Measurements from ENCODE around the gene RCAN1. TPM values are rescaled to one million over a fixed set of nuclear protein-coding genes. Genes with fewer than 3 reads are reported as not detected.

Gene RCAN1
- total and polyA plus RNA-seq, 2 of the 8 experiments (the other 6 are each of a cell fraction or from before 2014, with no cell fraction given), result 1.7 to 6.4 TPM

GRCh38 chr21:34612056-34612455 is 2.9 kb downstream of the RCAN1 start:
- H3K23ac ChIP-seq (ENCODE audit: insufficient read length), result no peak overlapping the region
- H2BK12ac ChIP-seq (ENCODE audit: low read depth, low read length), result no peak overlapping the region
- H3K56ac ChIP-seq (replicated peaks; ENCODE audit: insufficient read length, low read depth, low read length), result no peak overlapping the region
- DNase-seq (ENCODE audit: low read depth in 1 of 2, low spot score in 2 of 2) (no peak), FAIRE-seq (no peak)
- H2BK20ac ChIP-seq (ENCODE audit: low read length), result no peak overlapping the region
- H3K79me1 ChIP-seq (ENCODE audit: low read depth, low read length), result no peaks in the 10 kb centered on the region
- H3K9me3 ChIP-seq (ENCODE audit: insufficient read depth in 2 of 2, low read depth in 1 of 2, low read length in 1 of 2), result peaks cover 0 to 3% of the 10 kb centered on the region in 2 experiments; a peak in 1 of 4 replicates
- H2BK120ac ChIP-seq (replicated peaks; ENCODE audit: low read depth, low read length), result no peak overlapping the region
- H4K5ac ChIP-seq (ENCODE audit: insufficient read length, low read depth, low read length), result no peak overlapping the region
- H2AK5ac ChIP-seq (ENCODE audit: low read depth, low read length), result no peak overlapping the region
- H3K27ac ChIP-seq (ENCODE audit: low read depth, low read length), result no peak overlapping the region
- no peak overlapping the region for H3K14ac ChIP-seq (ENCODE audit: insufficient read length)
- H3K4me1 ChIP-seq (replicated peaks in 1 of 4; ENCODE audit: control insufficient read depth in 3 of 4, insufficient read depth in 4 of 4, low read length in 3 of 4), result peaks cover 0 to 6% (median 2%) of the 10 kb centered on the region in 4 experiments; a peak in 3 of 7 replicates
- H3K27me3 ChIP-seq (replicated peaks in 1 of 4; ENCODE audit: control insufficient read depth in 3 of 4, extremely low read depth in 1 of 4, insufficient read depth in 3 of 4, low read length in 3 of 4), result peaks cover 7 to 23% (median 16%) of the 10 kb centered on the region in 4 experiments
- H3K4me2 ChIP-seq (ENCODE audit: insufficient read depth in 1 of 2, low read depth in 2 of 2, low read length in 2 of 2), result no peak overlapping the region
- WGBS, 2 experiments (ENCODE audit: extremely low coverage in 1 of 2, insufficient coverage in 1 of 2, insufficient read length in 1 of 2, insufficient replicate concordance in 2 of 2, low coverage in 1 of 2, low lambda C conversion rate in 2 of 2, missing lambda C conversion rate in 1 of 2), result 87% methylated on average over 3 of the region's 3 CpGs; no CpG with 5 or more reads in 1 of the 2 experiments
- H3K4ac ChIP-seq (replicated peaks; ENCODE audit: insufficient read length, low read depth, low read length), result no peak overlapping the region
- H2BK15ac ChIP-seq (ENCODE audit: low read length), result no peak overlapping the region
- ChIA-PET CTCF (ENCODE audit: partially characterized antibody) (interaction anchor here (0.7 to 5.3 kb wide), 7 partner anchors 10 to 249 kb away, joined by 5 to 32 read pairs (median 11); no protein-coding TSS in a partner anchor), POLR2A (ENCODE audit: partially characterized antibody) (no interaction called here)
- no peak overlapping the region for H3K9ac ChIP-seq (replicated peaks in 1 of 4; ENCODE audit: extremely low read depth in 1 of 4, low read depth in 3 of 4, low read length in 3 of 4)
- no peak overlapping the region for H3K18ac ChIP-seq (ENCODE audit: extremely low read depth, low read length)
- H4K8ac ChIP-seq (ENCODE audit: extremely low read depth, insufficient read depth, low read length), result no peak overlapping the region
- H4K20me1 ChIP-seq (replicated peaks in 1 of 2; ENCODE audit: control insufficient read depth in 1 of 2, insufficient read depth in 2 of 2, low read length in 2 of 2), result peaks cover 0 to 1% of the 10 kb centered on the region in 2 experiments
- no peak overlapping the region for H2AFZ ChIP-seq (ENCODE audit: low read length)
- no peak overlapping the region for H4K91ac ChIP-seq (replicated peaks; ENCODE audit: insufficient read length, low read length)
- H3K79me2 ChIP-seq (ENCODE audit: control insufficient read depth in 1 of 2, insufficient read depth in 2 of 2, low read length in 2 of 2), result no peaks in the 10 kb centered on the region
- H3K23me2 ChIP-seq (ENCODE audit: low read depth, low read length), result peaks cover 7% of the 10 kb centered on the region; the same call in 1 of the 2 replicates
- H2BK5ac ChIP-seq (ENCODE audit: low read depth, low read length), result no peak overlapping the region
- no peak overlapping the region for H3K4me3 ChIP-seq (ENCODE audit: extremely low read depth in 1 of 4, insufficient read depth in 2 of 4, low read depth in 3 of 4, low read length in 4 of 4)
- H3K36me3 ChIP-seq (ENCODE audit: control insufficient read depth in 2 of 4, insufficient read depth in 4 of 4, low read length in 3 of 4), result no peaks in the 10 kb centered on the region
- TF ChIP-seq EZH2 (IDR thresholded peaks at IDR 0.05; ENCODE audit: low read depth, low read length, severe bottlenecking), result no peak
- no peak for TF ChIP-seq SP4 (IDR thresholded peaks at IDR 0.05; ENCODE audit: low read length)
- TF ChIP-seq SAP30 (IDR thresholded peaks at IDR 0.05; ENCODE audit: insufficient read depth, insufficient replicate concordance, low read length), result no peak
- TF ChIP-seq E2F6 (IDR thresholded peaks at IDR 0.05), result no peak
- TF ChIP-seq TBP (IDR thresholded peaks at IDR 0.05; ENCODE audit: low read depth, low read length), result no peak
- TF ChIP-seq SRF (IDR thresholded peaks at IDR 0.05; ENCODE audit: low read depth, low read length), result no peak
- no peak for TF ChIP-seq EGR1 (IDR thresholded peaks at IDR 0.05; ENCODE audit: borderline replicate concordance, low read depth, low read length)
- no peak for TF ChIP-seq BCL11A (IDR thresholded peaks at IDR 0.05; ENCODE audit: low read depth in 2 of 2, low read length in 2 of 2)
- TF ChIP-seq MAFK (IDR thresholded peaks at IDR 0.05; ENCODE audit: low read depth, low read length), result no peak
- TF ChIP-seq CTBP2 (IDR thresholded peaks at IDR 0.05; ENCODE audit: borderline replicate concordance, insufficient read depth, insufficient read length, low read length), result no peak
- TF ChIP-seq NANOG (IDR thresholded peaks at IDR 0.05; ENCODE audit: insufficient read depth, low read depth, low read length, poor library complexity, severe bottlenecking), result no peak
- TF ChIP-seq JUND (IDR thresholded peaks at IDR 0.05; ENCODE audit: low read length), result no peak
- TF ChIP-seq SP1 (IDR thresholded peaks at IDR 0.05; ENCODE audit: low read depth, low read length), result no peak
- TF ChIP-seq YY1 (IDR thresholded peaks at IDR 0.05; ENCODE audit: low read depth, low read length), result no peak
